Activated T-cell treated with anti-CD3 and anti-CD28 coated beads for 48 hours (primary cell): ENCODE data around the gene PANX3.

ENCODE experiments used
- DNase-seq: peaks from one replicate; pipeline ENCODE4 v3.0.0-alpha.2; 2020; ENCODE audit warnings: low read depth

The PANX3 gene

DNA sequence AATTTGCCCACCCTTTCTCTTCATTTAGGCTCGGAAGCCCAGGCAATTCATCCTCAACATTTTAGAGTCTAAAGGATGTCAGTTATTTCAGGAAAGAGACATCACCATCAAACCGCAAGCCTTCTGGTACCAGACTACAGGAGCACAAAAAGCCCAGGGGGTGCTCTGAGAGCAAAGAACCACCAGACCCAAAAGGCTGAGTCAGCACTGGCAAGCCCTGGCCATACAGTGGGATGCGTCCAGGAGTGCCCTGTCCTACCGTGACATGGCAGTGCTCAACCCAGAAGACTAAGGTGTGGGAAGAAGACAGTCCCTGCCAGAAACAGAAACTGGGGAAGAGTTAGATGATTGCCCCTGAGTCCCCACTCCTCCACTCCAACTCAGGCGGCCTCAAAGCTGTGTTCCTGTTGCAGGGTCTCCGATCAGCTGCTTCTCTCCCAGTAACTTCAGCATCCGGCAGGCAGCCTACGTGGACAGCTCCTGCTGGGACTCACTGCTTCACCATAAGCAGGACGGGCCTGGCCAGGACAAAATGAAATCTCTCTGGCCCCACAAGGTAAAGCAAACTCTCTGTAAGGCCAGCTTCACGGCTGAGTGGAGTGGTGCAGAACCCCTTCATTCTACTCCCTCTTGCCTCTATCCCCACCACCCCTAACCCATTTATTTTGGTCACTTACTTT lies 1.5 kb downstream of the PANX3 start:
- no peak for DNase-seq

DNA sequence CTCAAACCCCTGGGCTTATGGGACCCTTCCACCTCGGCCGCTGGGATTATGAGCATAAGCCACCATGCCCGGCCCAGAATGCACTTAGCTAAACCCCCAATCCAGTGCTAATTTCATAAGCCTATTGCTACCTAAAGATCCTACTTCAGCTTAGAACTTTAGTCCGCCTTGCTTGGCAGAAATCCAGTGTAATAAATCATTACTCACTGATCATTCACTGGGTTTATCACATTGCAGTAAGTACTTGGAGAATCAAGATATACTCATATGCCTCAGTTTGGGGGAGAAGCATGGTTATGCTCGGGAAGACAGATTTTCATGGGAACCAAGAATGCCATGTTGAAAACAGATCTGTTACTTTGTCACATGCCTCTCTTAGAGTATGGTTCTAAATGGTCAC lies 7.6 kb downstream of the PANX3 start:
- DNase-seq, result no peak

DNA sequence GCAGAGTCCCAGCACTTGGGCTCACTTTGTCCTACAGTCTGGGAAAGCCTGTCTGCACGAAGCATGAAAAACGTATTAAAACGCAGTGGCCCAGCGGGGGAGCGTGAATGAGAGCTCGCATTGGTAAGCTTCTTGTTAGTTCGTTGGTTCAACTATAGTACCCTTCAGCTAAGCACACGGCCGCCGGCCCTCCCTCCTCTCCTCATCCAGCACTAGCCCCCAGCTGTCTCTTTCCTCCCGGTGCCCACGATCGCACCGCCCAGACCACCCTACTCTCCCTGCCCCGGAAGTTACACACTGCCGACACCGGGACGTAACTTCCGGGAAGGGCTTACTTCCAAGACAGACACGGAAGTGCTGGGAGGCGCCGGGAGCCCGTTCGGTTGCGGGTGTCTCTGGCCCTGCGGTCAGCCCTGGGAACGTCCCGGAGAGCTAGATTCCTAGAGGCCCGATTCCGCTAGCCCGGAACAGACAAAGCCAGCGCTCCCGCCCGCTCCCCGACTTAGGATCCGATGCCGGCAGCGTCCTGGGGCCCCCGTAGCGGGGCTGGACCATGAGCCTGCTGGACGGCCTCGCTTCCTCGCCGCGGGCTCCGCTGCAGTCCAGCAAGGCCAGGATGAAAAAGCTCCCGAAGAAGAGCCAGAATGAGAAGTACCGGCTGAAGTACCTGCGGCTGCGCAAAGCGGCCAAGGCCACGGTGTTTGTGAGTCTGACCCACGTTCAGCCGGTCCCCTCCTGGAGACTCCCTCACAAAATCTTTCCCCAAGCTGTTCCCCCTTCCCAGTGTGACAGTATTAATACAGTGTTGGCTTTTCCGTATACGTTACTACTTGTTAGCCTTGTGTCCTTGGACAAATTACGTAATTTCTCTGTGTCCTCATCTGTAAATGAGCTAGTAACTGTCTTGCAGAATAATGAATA lies 11.6 kb downstream of the PANX3 start, which contains the start of gene TBRG1:
Gene TBRG1, plus strand, starts transcription at position 334 of the 921 bp plus-strand sequence. Its CDS starts 220 bp downstream, at position 554.
- DNase-seq, result peak; percentile 75

- DNase-seq, result no peak
Observed at GRCh38 chr11:124623861-124624525, 12.8 kb downstream of the PANX3 start.

GRCh38 chr11:124625504-124626168 lies 14.4 kb downstream of the PANX3 start:
- DNase-seq, result no peak

DNA sequence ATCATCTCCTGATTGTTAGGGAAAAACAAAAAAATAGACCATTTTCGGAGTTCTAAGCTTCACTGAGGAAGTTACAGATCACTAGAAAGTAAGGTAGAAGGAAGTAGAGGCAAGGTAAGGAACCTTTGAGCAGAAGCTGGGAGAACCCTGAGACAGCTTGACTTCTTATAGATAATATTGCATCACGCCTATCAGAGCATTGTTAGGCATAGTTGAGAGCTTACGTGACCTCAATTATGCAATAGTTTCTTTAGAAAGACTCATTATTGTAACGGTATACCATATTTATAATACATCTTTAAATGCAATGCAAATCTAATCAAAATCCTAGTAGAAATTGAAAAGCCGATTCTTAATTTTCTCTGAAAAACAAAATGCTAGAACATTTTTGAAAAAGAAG lies 16.3 kb downstream of the PANX3 start:
- no peak for DNase-seq

DNA sequence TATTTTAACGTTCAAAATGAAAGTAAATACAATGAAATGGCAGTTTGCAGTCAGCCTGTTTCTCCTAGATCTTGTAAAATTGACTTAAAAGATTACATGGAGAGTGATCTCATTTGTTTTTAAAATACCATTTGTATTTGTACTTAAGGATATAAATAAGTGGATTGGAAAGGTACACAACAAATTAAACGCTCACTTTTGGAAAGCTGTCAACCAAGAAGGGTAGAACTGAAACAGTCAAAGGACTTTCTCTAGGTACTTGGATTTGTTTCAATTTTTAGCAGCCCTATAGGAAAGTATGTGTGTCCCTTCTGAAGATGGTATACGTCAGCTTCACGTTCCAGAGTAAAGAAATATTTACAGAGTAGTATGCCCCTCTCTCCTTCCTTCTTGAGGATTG lies 18.7 kb downstream of the PANX3 start:
- DNase-seq, result no peak

- no peak for DNase-seq
Observed at GRCh38 chr11:124633355-124633754, 22.1 kb downstream of the PANX3 start.

GRCh38 chr11:124635932-124636331 lies 24.7 kb downstream of the PANX3 start:
- DNase-seq, result no peak

DNA sequence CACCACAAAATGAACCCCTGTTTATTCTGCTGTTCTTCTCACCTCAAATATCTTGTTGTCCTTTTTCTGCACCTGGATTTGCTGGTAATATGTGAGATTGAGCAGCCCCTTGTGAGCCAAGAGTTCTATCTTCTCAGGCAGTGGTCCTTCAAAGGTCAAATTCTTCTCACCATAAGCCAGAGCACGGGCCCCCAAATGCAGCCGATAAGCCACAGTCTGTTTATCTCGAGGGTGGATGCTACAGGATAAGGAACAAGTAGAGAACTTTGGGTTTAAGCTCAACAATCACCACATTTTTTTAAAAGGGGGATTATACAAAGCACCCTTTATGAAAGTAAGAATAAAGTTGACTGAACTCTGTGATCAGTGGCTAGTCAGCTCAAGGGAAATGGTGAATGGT lies 27.3 kb downstream of the PANX3 start:
- no peak for DNase-seq

- no peak for DNase-seq
Observed at GRCh38 chr11:124639186-124639585, 28.0 kb downstream of the PANX3 start.

DNA sequence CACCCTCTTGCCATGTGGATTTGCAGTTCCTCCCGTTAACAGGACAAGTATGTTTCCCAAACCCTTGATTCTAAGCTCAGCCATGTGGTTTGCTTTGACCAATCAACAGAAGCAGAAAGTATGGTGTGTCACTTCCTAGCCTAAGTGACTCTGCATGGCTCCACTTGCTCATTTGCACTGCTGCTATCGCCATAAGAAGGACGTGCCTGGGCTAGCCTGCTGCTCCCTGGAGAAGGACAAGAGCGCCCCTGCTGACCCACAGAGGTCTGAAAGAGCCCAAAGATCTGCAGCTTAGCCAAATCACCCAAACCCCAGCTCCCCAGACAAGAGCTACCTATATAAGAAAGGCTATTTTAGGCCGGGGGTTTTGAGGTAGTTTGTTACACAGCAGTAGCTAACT lies 29.4 kb downstream of the PANX3 start:
- DNase-seq, result no peak

DNA sequence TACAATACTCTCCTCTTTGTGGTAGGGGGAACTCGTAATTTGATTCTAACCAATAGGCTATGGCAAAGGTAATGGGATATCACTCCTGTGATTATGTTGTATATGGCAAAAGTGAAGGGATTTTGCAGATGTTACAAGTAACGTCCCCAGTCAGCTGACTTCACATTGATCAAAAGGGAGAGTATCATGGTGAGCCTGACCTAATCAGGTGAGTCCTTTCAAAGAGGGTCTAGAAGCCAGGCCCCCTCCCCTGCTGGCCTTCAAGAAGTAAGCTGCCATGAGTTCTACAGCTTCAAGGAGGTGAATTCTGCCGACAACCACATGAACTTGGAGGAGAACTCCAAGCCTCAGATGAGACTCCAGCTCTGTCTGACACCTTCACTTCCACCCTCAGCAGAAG lies 31.4 kb downstream of the PANX3 start:
- no peak for DNase-seq

DNA sequence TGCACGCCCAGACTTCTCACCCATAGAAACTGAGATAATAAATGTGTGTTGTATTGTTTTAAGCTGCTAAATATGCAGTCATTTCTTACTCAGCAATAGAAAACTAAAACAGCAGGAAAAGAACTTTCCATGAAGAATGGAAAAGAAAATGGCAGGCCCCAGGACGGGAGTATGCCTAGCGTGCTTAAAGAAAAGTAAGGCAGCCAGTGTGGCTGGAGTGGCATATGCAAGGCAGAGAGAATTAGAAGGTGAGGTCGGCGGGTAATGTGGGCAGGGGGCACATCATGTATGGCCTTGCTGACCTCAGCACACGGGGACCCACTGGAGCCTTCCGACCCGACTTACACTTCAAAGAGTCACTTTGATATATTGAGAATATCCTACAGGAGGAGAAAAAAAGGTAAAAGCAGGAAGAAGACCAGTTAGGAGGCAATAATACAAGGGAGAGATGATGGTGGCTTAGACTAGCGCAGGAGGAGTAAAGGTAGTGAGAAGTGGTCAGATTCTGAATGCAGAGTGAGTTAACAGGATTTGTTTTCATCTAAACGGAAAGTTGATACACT lies 31.9 kb downstream of the PANX3 start:
- DNase-seq, result no peak

DNA sequence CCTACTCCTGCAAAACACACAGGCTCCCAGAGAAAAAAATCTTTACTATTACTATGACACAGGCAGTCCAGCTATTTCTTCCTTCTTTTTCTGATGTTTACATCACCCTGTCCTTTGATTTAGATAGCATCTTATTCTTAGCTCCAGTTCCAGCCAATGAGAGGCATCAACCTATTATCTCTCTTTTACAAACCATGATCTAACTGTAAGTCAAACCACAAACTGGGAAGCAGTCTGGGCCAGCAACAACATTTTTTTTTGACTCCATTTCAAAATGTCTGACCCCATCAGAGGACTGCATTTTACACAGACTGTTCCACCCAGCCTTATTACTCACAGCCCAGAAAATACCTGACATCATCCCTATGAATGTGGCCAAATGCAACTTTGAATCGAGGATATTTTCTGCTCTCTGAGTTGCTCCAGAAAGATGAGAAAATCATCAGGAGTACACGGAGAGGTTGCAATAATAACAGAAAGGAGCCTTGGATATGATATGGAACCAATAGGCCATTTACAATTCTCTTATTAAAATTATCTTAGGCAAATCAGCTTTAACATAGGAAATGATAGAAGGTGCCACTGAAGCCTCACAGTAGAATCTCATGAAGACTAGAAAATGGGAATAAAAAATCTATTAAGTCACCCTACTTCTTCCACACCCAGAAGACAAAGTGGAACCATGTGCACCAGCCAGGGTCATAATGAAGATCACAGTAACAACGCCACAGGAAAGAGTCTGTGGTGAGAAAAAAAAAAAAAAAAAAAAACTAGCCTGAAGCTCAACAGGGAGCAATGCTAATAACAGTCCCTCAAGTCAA lies 32.6 kb downstream of the PANX3 start:
- no peak for DNase-seq

DNA sequence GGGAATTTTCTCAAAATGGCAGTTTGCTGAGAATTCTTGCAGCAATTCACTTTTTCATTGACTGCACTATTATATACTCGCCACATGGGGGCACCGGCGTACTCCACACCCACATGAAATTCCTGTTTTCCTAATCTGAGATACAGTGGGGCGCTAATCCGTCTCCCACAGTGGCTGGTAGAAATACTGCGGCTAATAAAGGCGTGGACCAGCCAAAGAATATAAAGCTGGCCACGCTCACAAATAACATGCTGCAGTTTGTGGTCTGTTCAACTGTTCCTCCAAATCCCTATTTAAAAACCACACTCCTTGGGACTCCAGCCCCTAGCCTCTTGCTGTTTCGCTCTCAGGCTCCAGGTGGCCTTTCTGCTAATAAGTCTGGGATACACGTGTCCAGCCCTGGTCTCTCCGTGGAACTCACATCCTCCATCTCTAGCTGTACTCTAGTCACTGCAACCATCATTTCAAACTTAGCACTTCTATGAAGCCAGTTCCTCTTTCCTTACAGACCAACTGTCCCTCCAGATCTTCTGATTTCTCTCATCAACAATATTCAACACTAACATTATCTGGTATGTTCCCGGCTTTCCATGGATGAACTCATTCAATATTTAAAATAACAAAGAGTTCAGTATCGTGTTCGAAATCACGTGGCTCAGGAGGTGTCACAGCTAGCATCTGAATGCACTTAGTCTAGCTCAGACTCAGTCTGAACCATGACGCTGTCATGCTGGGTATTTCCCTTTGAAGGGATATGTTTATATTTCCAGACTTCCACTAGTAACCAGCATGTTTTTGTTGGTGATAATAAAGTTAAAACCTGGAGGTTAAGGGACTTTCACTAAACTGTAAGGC lies 33.4 kb downstream of the PANX3 start:
- peak; percentile 6 for DNase-seq

DNA sequence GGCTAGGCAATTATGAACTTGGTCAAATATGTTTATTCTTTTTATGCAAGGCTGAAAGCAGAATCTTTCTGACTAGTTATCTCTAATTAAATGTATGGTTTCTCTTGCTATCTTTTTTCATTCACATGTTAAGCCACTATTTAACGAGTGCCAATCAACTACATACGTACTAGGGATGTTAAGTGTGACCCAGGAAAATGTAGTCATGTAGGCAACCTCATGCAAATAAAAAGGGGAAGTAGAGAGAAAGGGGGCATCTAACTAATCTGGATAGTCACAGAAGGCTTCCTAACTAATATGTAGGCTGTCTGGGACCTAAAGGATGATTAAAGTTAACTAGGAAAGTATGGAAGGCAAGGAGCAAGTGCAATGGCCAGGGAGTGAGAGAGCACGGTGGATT lies 34.9 kb downstream of the PANX3 start:
- DNase-seq, result no peak

DNA sequence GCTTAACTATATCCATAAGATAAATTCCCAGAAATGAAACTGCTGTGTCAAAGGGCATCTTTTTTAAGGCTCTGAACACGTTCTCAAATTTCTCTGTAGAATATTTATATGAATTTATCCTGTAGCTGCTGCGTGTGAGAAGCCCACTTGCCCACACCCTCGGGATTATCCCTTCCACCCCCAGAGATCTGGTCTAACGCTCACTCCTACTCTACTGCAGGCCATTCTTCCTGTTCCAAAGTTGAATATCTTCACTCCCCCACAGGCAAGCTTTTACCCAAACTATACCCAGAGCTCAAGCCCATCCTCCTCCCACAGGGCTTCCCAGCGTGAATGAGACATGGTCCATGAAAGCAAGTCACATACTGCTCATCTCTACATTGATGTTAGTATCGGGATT lies 37.4 kb downstream of the PANX3 start:
- DNase-seq, result no peak

GRCh38 chr11:124656774-124657630 lies 45.8 kb downstream of the PANX3 start:
- DNase-seq, result no peak
